ENCODE data around the gene FNDC3B. TPM values are rescaled to one million over a fixed set of nuclear protein-coding genes. Genes with fewer than 3 reads are reported as not detected.

Gene FNDC3B
- total RNA-seq, 2 experiments from 2014 or later = 11.6 to 12.2 TPM

- H3K4me3 Mint-ChIP-seq = no peak overlapping the region
- no peak for DNase-seq
Measured at GRCh38 chr3:172112734-172113120, 73.3 kb downstream of the FNDC3B start.

GRCh38 chr3:172113710-172114109 lies 74.3 kb downstream of the FNDC3B start:
- H3K4me1 Mint-ChIP-seq = peaks cover 15% of the 10 kb centered on the region
- H3K27me3 Mint-ChIP-seq = peaks cover 3% of the 10 kb centered on the region
- no peak overlapping the region for H3K27ac Mint-ChIP-seq
- H3K9me3 Mint-ChIP-seq = no peaks in the 10 kb centered on the region
- H3K36me3 Mint-ChIP-seq = peaks cover 33% of the 10 kb centered on the region
- H3K4me3 Mint-ChIP-seq = no peak overlapping the region
- DNase-seq = no peak

More at GRCh38 chr3:172112734-172113120, 73.3 kb downstream of the FNDC3B start:
- peaks cover 23% of the 10 kb centered on the region for H3K36me3 Mint-ChIP-seq
- peaks cover 25% of the 10 kb centered on the region for H3K4me1 Mint-ChIP-seq
- no peak overlapping the region for H3K27ac Mint-ChIP-seq
- H3K9me3 Mint-ChIP-seq = no peaks in the 10 kb centered on the region
- H3K27me3 Mint-ChIP-seq = peaks cover 3% of the 10 kb centered on the region

- H3K9me3 Mint-ChIP-seq = no peaks in the 10 kb centered on the region
- H3K27ac Mint-ChIP-seq = no peak overlapping the region
- peaks cover 3% of the 10 kb centered on the region for H3K27me3 Mint-ChIP-seq
- peaks cover 32% of the 10 kb centered on the region for H3K36me3 Mint-ChIP-seq
- H3K4me3 Mint-ChIP-seq = no peak overlapping the region
- peaks cover 6% of the 10 kb centered on the region for H3K4me1 Mint-ChIP-seq
- DNase-seq = no peak
Measured at GRCh38 chr3:172115059-172115458, 75.7 kb downstream of the FNDC3B start.

GRCh38 chr3:172115787-172116186 lies 76.4 kb downstream of the FNDC3B start:
- Mint-ChIP-seq H3K27me3 (peaks cover 3% of the 10 kb centered on the region), H3K4me1 (peaks cover 4% of the 10 kb centered on the region)

GRCh38 chr3:172118019-172118418 lies 78.6 kb downstream of the FNDC3B start:
- H3K27ac Mint-ChIP-seq = no peak overlapping the region
- H3K4me3 Mint-ChIP-seq = no peak overlapping the region
- peaks cover 3% of the 10 kb centered on the region for H3K27me3 Mint-ChIP-seq
- no peak for DNase-seq
- H3K9me3 Mint-ChIP-seq = no peaks in the 10 kb centered on the region
- peaks cover 29% of the 10 kb centered on the region for H3K36me3 Mint-ChIP-seq
- H3K4me1 Mint-ChIP-seq = peaks cover 4% of the 10 kb centered on the region

More at GRCh38 chr3:172115787-172116186, 76.4 kb downstream of the FNDC3B start:
- Mint-ChIP-seq H3K4me3 (no peak overlapping the region), H3K27ac (no peak overlapping the region), H3K36me3 (peaks cover 32% of the 10 kb centered on the region), H3K9me3 (no peaks in the 10 kb centered on the region)
- DNase-seq = no peak

GRCh38 chr3:172119266-172119969 lies 80.0 kb downstream of the FNDC3B start:
- peaks cover 30% of the 10 kb centered on the region for H3K36me3 Mint-ChIP-seq
- no peak overlapping the region for H3K4me3 Mint-ChIP-seq
- peaks cover 3% of the 10 kb centered on the region for H3K27me3 Mint-ChIP-seq
- H3K27ac Mint-ChIP-seq = no peak overlapping the region
- DNase-seq = no peak
- no peaks in the 10 kb centered on the region for H3K9me3 Mint-ChIP-seq
- peaks cover 4% of the 10 kb centered on the region for H3K4me1 Mint-ChIP-seq

GRCh38 chr3:172120912-172121311 lies 81.5 kb downstream of the FNDC3B start:
- Mint-ChIP-seq H3K27me3 (no peaks in the 10 kb centered on the region), H3K36me3 (peaks cover 34% of the 10 kb centered on the region), H3K27ac (no peak overlapping the region), H3K9me3 (no peaks in the 10 kb centered on the region), H3K4me3 (no peak overlapping the region), H3K4me1 (peaks cover 3% of the 10 kb centered on the region)
- no peak for DNase-seq

- H3K36me3 Mint-ChIP-seq = peaks cover 37% of the 10 kb centered on the region
- no peak overlapping the region for H3K27ac Mint-ChIP-seq
- H3K4me1 Mint-ChIP-seq = peaks cover 11% of the 10 kb centered on the region
- no peaks in the 10 kb centered on the region for H3K27me3 Mint-ChIP-seq
- no peak overlapping the region for H3K4me3 Mint-ChIP-seq
- DNase-seq = no peak
- no peaks in the 10 kb centered on the region for H3K9me3 Mint-ChIP-seq
Measured at GRCh38 chr3:172121981-172122380, 82.6 kb downstream of the FNDC3B start.

GRCh38 chr3:172124271-172124670 lies 84.9 kb downstream of the FNDC3B start:
- no peaks in the 10 kb centered on the region for H3K27me3 Mint-ChIP-seq
- H3K36me3 Mint-ChIP-seq = peaks cover 26% of the 10 kb centered on the region
- no peaks in the 10 kb centered on the region for H3K9me3 Mint-ChIP-seq
- no peak for DNase-seq
- peaks cover 13% of the 10 kb centered on the region for H3K4me1 Mint-ChIP-seq
- H3K4me3 Mint-ChIP-seq = no peak overlapping the region
- H3K27ac Mint-ChIP-seq = no peak overlapping the region

GRCh38 chr3:172125053-172125452 lies 85.7 kb downstream of the FNDC3B start:
- H3K4me3 Mint-ChIP-seq = no peak overlapping the region

GRCh38 chr3:172125963-172126457 lies 86.6 kb downstream of the FNDC3B start:
- no peak for DNase-seq
- peaks cover 33% of the 10 kb centered on the region for H3K36me3 Mint-ChIP-seq
- H3K9me3 Mint-ChIP-seq = peaks cover 1% of the 10 kb centered on the region
- no peaks in the 10 kb centered on the region for H3K27me3 Mint-ChIP-seq
- H3K27ac Mint-ChIP-seq = no peak overlapping the region
- no peak overlapping the region for H3K4me3 Mint-ChIP-seq
- H3K4me1 Mint-ChIP-seq = peaks cover 25% of the 10 kb centered on the region

More at GRCh38 chr3:172125053-172125452, 85.7 kb downstream of the FNDC3B start:
- no peaks in the 10 kb centered on the region for H3K27me3 Mint-ChIP-seq
- peaks cover 27% of the 10 kb centered on the region for H3K36me3 Mint-ChIP-seq
- no peak for DNase-seq
- peaks cover 20% of the 10 kb centered on the region for H3K4me1 Mint-ChIP-seq
- H3K27ac Mint-ChIP-seq = no peak overlapping the region
- H3K9me3 Mint-ChIP-seq = no peaks in the 10 kb centered on the region

GRCh38 chr3:172126741-172127140 lies 87.4 kb downstream of the FNDC3B start:
- Mint-ChIP-seq H3K27me3 (no peaks in the 10 kb centered on the region), H3K27ac (no peak overlapping the region), H3K4me1 (peaks cover 26% of the 10 kb centered on the region), H3K9me3 (peaks cover 1% of the 10 kb centered on the region), H3K36me3 (peaks cover 33% of the 10 kb centered on the region), H3K4me3 (no peak overlapping the region)
- no peak for DNase-seq

- Mint-ChIP-seq H3K27ac (no peak overlapping the region), H3K4me3 (no peak overlapping the region), H3K9me3 (peaks cover 1% of the 10 kb centered on the region), H3K36me3 (peaks cover 32% of the 10 kb centered on the region), H3K27me3 (no peaks in the 10 kb centered on the region), H3K4me1 (peaks cover 30% of the 10 kb centered on the region)
- no peak for DNase-seq
Measured at GRCh38 chr3:172127141-172127540, 87.8 kb downstream of the FNDC3B start.

- peaks cover 1% of the 10 kb centered on the region for H3K9me3 Mint-ChIP-seq
- no peak for DNase-seq
- peaks cover 31% of the 10 kb centered on the region for H3K36me3 Mint-ChIP-seq
- H3K4me3 Mint-ChIP-seq = no peak overlapping the region
- H3K27me3 Mint-ChIP-seq = no peaks in the 10 kb centered on the region
- peaks cover 32% of the 10 kb centered on the region for H3K4me1 Mint-ChIP-seq
- H3K27ac Mint-ChIP-seq = no peak overlapping the region
Measured at GRCh38 chr3:172127929-172128580, 88.7 kb downstream of the FNDC3B start.

- Mint-ChIP-seq H3K4me1 (peaks cover 37% of the 10 kb centered on the region), H3K36me3 (peaks cover 28% of the 10 kb centered on the region), H3K27me3 (no peaks in the 10 kb centered on the region), H3K27ac (no peak overlapping the region), H3K9me3 (peaks cover 1% of the 10 kb centered on the region), H3K4me3 (no peak overlapping the region)
- DNase-seq = no peak
Measured at GRCh38 chr3:172128858-172129257, 89.5 kb downstream of the FNDC3B start.

GRCh38 chr3:172129498-172129849 lies 90.1 kb downstream of the FNDC3B start:
- H3K4me1 Mint-ChIP-seq = peaks cover 42% of the 10 kb centered on the region
- no peaks in the 10 kb centered on the region for H3K27me3 Mint-ChIP-seq
- DNase-seq = no peak
- peaks cover 26% of the 10 kb centered on the region for H3K36me3 Mint-ChIP-seq
- no peak overlapping the region for H3K27ac Mint-ChIP-seq
- H3K9me3 Mint-ChIP-seq = peaks cover 1% of the 10 kb centered on the region
- H3K4me3 Mint-ChIP-seq = no peak overlapping the region
